IMR-90 (cell line): ENCODE results near the gene BCL11B. TPM values are rescaled to one million over a fixed set of nuclear protein-coding genes. Genes with fewer than 3 reads are reported as not detected.

ENCODE experiments used
- ATAC-seq: fragments of 200-7000 bp; cut with Tn5 transposase; 2 replicates; pipeline ENCODE4 v1.9.1; 2020; ENCODE audit warnings: low read depth, mild to moderate bottlenecking, moderate library complexity
- BruUV-seq: library from RNA; stranded (reverse); fragments of 400-500 nt; replicated peaks from 2 replicates; lab custom pipeline; 2021; lab: Mats Ljungman, UMichigan
- CTCF ChIA-PET: fragments of 300-600 bp; formaldehyde crosslinking; extraction: SDS; loops from one replicate; lab custom pipeline; 2021; ENCODE audit warnings: antibody characterized with exemption; lab: Yijun Ruan, JAX
- POLR2A ChIA-PET: fragments of 300-600 bp; sonication (Branson Sonifier 250); formaldehyde crosslinking; loops from one replicate; lab custom pipeline; 2022; ENCODE audit warnings: antibody characterized with exemption; ENCODE audit not compliant: unreplicated experiment; lab: Charles Lee
- DNase-seq: peaks from one replicate; pipeline ENCODE4 v3.0.0; 2013
- H2AFZ ChIP-seq: replicated peaks from 2 replicates; pipeline ENCODE3; 2013; ENCODE audit warnings: low read length, mild to moderate bottlenecking; ENCODE audit not compliant: poor library complexity
- H2AK5ac ChIP-seq: 2 replicates; pipeline ENCODE4 v1.6.1; 2013; ENCODE audit warnings: low read depth, low read length, inconsistent platforms
- H2AK9ac ChIP-seq: replicated peaks from 2 replicates; pipeline ENCODE3; 2013; ENCODE audit warnings: mild to moderate bottlenecking, low read depth, low read length, moderate library complexity; ENCODE audit not compliant: poor library complexity
- H2BK120ac ChIP-seq: 2 replicates; pipeline ENCODE4 v1.6.1; 2013; ENCODE audit warnings: low read depth, low read length, inconsistent platforms
- H2BK15ac ChIP-seq: 3 replicates; pipeline ENCODE4 v1.6.1; 2013; ENCODE audit warnings: low read depth, low read length, inconsistent platforms
- H2BK20ac ChIP-seq: 2 replicates; pipeline ENCODE4 v1.6.1; 2013; ENCODE audit warnings: low read depth, mild to moderate bottlenecking, inconsistent platforms, low read length, moderate library complexity
- H2BK5ac ChIP-seq: 2 replicates; pipeline ENCODE4 v1.6.1; 2013; ENCODE audit warnings: mild to moderate bottlenecking, low read depth, low read length, inconsistent platforms; ENCODE audit not compliant: poor library complexity, severe bottlenecking
- H3K14ac ChIP-seq: replicated peaks from 2 replicates; pipeline ENCODE4 v1.6.1; 2013; ENCODE audit warnings: low read depth, low read length, inconsistent platforms
- H3K18ac ChIP-seq: 2 replicates; pipeline ENCODE4 v1.6.1; 2013; ENCODE audit warnings: low read depth, low read length, control low read depth
- H3K23ac ChIP-seq: 2 replicates; pipeline ENCODE4 v1.6.1; 2013; ENCODE audit warnings: low read depth, low read length, inconsistent platforms
- H3K27ac ChIP-seq: 2 replicates; pipeline ENCODE4 v1.5.1; 2013; ENCODE audit warnings: mild to moderate bottlenecking, control low read depth, low read length; ENCODE audit not compliant: insufficient read depth
- H3K27me3 ChIP-seq: 2 replicates; pipeline ENCODE4 v1.6.1; 2013; ENCODE audit warnings: low read length; ENCODE audit not compliant: control insufficient read depth, insufficient read depth
- H3K36me3 ChIP-seq: 2 replicates; pipeline ENCODE4 v1.6.1; 2013; ENCODE audit warnings: low read length, mixed read lengths; ENCODE audit not compliant: control insufficient read depth, insufficient read depth
- H3K4ac ChIP-seq: 2 replicates; pipeline ENCODE4 v1.6.1; 2013; ENCODE audit warnings: low read depth, low read length, inconsistent platforms
- H3K4me1 ChIP-seq: 2 replicates; pipeline ENCODE4 v1.6.1; 2013; ENCODE audit warnings: low read length, mixed read lengths; ENCODE audit not compliant: control insufficient read depth, insufficient read depth
- H3K4me2 ChIP-seq: 2 replicates; pipeline ENCODE4 v1.6.1; 2013; ENCODE audit warnings: low read depth, mild to moderate bottlenecking, control low read depth, low read length, moderate library complexity
- H3K4me3 ChIP-seq: 2 replicates; pipeline ENCODE4 v1.5.1; 2013; ENCODE audit warnings: low read depth, mild to moderate bottlenecking, control low read depth, low read length, moderate library complexity; ENCODE audit not compliant: insufficient read depth
- H3K56ac ChIP-seq: 2 replicates; pipeline ENCODE4 v1.6.1; 2013; ENCODE audit warnings: low read length, inconsistent platforms; ENCODE audit not compliant: insufficient read depth; ENCODE audit errors: extremely low read depth
- H3K79me1 ChIP-seq, 2 experiments: 2 replicates each; pipeline ENCODE4 v1.6.1; 2013; ENCODE audit warnings: low read length in 2 of 2, inconsistent platforms in 1 of 2, low read depth in 1 of 2
- H3K9ac ChIP-seq: 2 replicates; pipeline ENCODE4 v1.6.1; 2013; ENCODE audit warnings: low read depth, low read length, control low read depth
- H3K9me1 ChIP-seq: 2 replicates; pipeline ENCODE4 v1.6.1; 2013; ENCODE audit warnings: low read length, inconsistent platforms; ENCODE audit not compliant: insufficient read depth
- H3K9me3 ChIP-seq: 2 replicates; pipeline ENCODE4 v1.6.1; 2013; ENCODE audit warnings: low read length; ENCODE audit not compliant: control insufficient read depth, insufficient read depth
- H4K20me1 ChIP-seq: 2 replicates; pipeline ENCODE4 v1.6.1; 2013; ENCODE audit warnings: low read length, inconsistent platforms; ENCODE audit not compliant: insufficient read depth
- H4K5ac ChIP-seq: 2 replicates; pipeline ENCODE4 v1.6.1; 2013; ENCODE audit warnings: mild to moderate bottlenecking, low read depth, low read length, control low read depth
- H4K8ac ChIP-seq, 2 experiments: 2 replicates each; pipeline ENCODE4 v1.6.1; 2013; ENCODE audit warnings: low read depth in 2 of 2, low read length in 2 of 2, control low read depth in 1 of 2, inconsistent platforms in 1 of 2
- H4K91ac ChIP-seq: 2 replicates; pipeline ENCODE4 v1.6.1; 2013; ENCODE audit warnings: low read depth, low read length, inconsistent platforms; ENCODE audit not compliant: insufficient read depth
- BHLHE40 ChIP-seq: fragments of 150-350 bp; IDR thresholded peaks from 2 replicates; pipeline ENCODE4 v1.6.1; 2016; ENCODE audit warnings: mild to moderate bottlenecking, low read depth, low read length
- CEBPB ChIP-seq: IDR thresholded peaks from 2 replicates; pipeline ENCODE4 v1.6.1; 2012; ENCODE audit warnings: low read depth, low read length, improper control_type of control experiment
- CHD1 ChIP-seq: IDR thresholded peaks from 2 replicates; pipeline ENCODE4 v1.6.1; 2012; ENCODE audit warnings: low read depth, low read length, improper control_type of control experiment
- CTCF ChIP-seq: conservative IDR thresholded peaks from 2 replicates; pipeline ENCODE4 v1.5.1; 2012; ENCODE audit warnings: mild to moderate bottlenecking, low read depth, low read length, improper control_type of control experiment
- ELK1 ChIP-seq: fragments of 150-350 bp; IDR thresholded peaks from 2 replicates; pipeline ENCODE4 v1.6.1; 2016; ENCODE audit warnings: low read depth, mild to moderate bottlenecking, low read length, moderate library complexity, borderline replicate concordance
- FOS ChIP-seq: fragments of 150-350 bp; IDR thresholded peaks from 2 replicates; pipeline ENCODE4 v1.6.1; 2016; ENCODE audit warnings: low read depth, low read length
- MAFK ChIP-seq: IDR thresholded peaks from 2 replicates; pipeline ENCODE4 v1.6.1; 2012; ENCODE audit warnings: low read depth, low read length, improper control_type of control experiment
- MAZ ChIP-seq: IDR thresholded peaks from 2 replicates; pipeline ENCODE4 v1.6.1; 2012; ENCODE audit warnings: low read depth, mild to moderate bottlenecking, low read length, improper control_type of control experiment, moderate library complexity, borderline replicate concordance
- MXI1 ChIP-seq: IDR thresholded peaks from 2 replicates; pipeline ENCODE4 v1.6.1; 2012; ENCODE audit warnings: low read depth, mild to moderate bottlenecking, low read length, moderate library complexity, borderline replicate concordance
- NFE2L2 ChIP-seq: fragments of 150-350 bp; IDR thresholded peaks from 2 replicates; pipeline ENCODE4 v1.6.1; 2016; ENCODE audit warnings: low read depth, mild to moderate bottlenecking, low read length
- POLR2A ChIP-seq: IDR thresholded peaks from 2 replicates; pipeline ENCODE4 v1.6.1; 2012; ENCODE audit warnings: mild to moderate bottlenecking, low read depth, low read length
- RAD21 ChIP-seq: IDR thresholded peaks from 2 replicates; pipeline ENCODE4 v1.6.1; 2012; ENCODE audit warnings: low read length, improper control_type of control experiment
- RCOR1 ChIP-seq: IDR thresholded peaks from 2 replicates; pipeline ENCODE4 v1.6.1; 2012; ENCODE audit warnings: mild to moderate bottlenecking, low read length, improper control_type of control experiment; ENCODE audit not compliant: insufficient replicate concordance
- RFX5 ChIP-seq: IDR thresholded peaks from 2 replicates; pipeline ENCODE4 v1.8.0; 2012; ENCODE audit warnings: low read depth, mild to moderate bottlenecking, low read length, moderate library complexity
- SMC3 ChIP-seq: fragments of 150-350 bp; IDR thresholded peaks from 2 replicates; pipeline ENCODE4 v1.6.1; 2016; ENCODE audit warnings: low read depth, mild to moderate bottlenecking, antibody characterized with exemption, low read length, moderate library complexity
- USF2 ChIP-seq: fragments of 150-350 bp; IDR thresholded peaks from 2 replicates; pipeline ENCODE4 v1.6.1; 2017; ENCODE audit warnings: mild to moderate bottlenecking, antibody characterized with exemption, low read length, low read depth
- WGBS, 2 experiments: methylation state at CpG; one replicate each; pipeline versions ENCODE4 v1.1.5 to v1.1.7; 2013; ENCODE audit warnings: missing lambda C conversion rate in 2 of 2; ENCODE audit not compliant: insufficient read length in 1 of 2; ENCODE audit errors: extremely low coverage in 2 of 2; 5-methylcytosine and 5-hydroxymethylcytosine counted together
- dilution Hi-C: fragments of 300-500 bp; cut with HindIII; formaldehyde crosslinking; loops from one replicate; pipeline ENCODE4 v1.14.3; 2018; ENCODE audit warnings: low sequenced_read_pairs; ENCODE audit not compliant: unreplicated experiment
- in situ Hi-C: fragments of 300-500 bp; cut with MboI; formaldehyde crosslinking; loops from 3 replicates; pipeline ENCODE4 v1.14.3; 2019; ENCODE audit warnings: low sequenced_read_pairs, inconsistent platforms, mixed read lengths
- intact Hi-C: fragments of 100-400 bp; cut with micrococcal nuclease; formaldehyde crosslinking; loops from 2 replicates; pipeline ENCODE4 v1.10.0; 2022
- polyA plus RNA-seq, 3 experiments: library from polyadenylated mRNA; depleted of rRNA; stranded (reverse); fragments of >200 nt; gene quantifications; 2 replicates each; pipeline ENCODE4 v1.2.3, GENCODE V29; 2012; ENCODE audit warnings: low replicate concordance in 1 of 3
- total RNA-seq: library from RNA; depleted of rRNA; stranded (reverse); fragments of >200 nt; gene quantifications from 2 replicates; pipeline ENCODE4 v1.2.3, GENCODE V29; 2012

BCL11B gene
- total and polyA plus RNA-seq, 2 of the 4 experiments (the other 2 are of a cell fraction) = under 0.01 TPM; not detected in 1

GRCh38 chr14:99264691-99265450, 7.1 kb downstream of the BCL11B start:
- no TSS peak for BruUV-seq
- Histone ChIP-seq H4K8ac (no peak overlapping the region), H2BK20ac (no peak overlapping the region), H3K23ac (no peak overlapping the region), H3K14ac (no peak overlapping the region), H2BK15ac (no peak overlapping the region), H3K36me3 (no peaks in the 10 kb centered on the region), H3K9me1 (no peaks in the 10 kb centered on the region), H4K20me1 (no peaks in the 10 kb centered on the region), H3K56ac (no peak overlapping the region), H2AK5ac (no peak overlapping the region), H2BK5ac (no peak overlapping the region), H3K27me3 (peaks cover 28% of the 10 kb centered on the region), H3K9ac (no peak overlapping the region), H2AK9ac (no peak overlapping the region), H4K5ac (no peak overlapping the region), H3K18ac (no peak overlapping the region), H3K4ac (no peak overlapping the region), H3K4me2 (no peak overlapping the region), H3K4me1 (no peaks in the 10 kb centered on the region), H3K9me3 (no peaks in the 10 kb centered on the region), H3K79me1 (no peaks in the 10 kb centered on the region), H2BK120ac (no peak overlapping the region), H3K27ac (no peak overlapping the region), H3K4me3 (no peak overlapping the region), H4K91ac (no peak overlapping the region), H2AFZ (no peak overlapping the region)
- in situ Hi-C loops (no loop called here), dilution Hi-C loops (no loop called here), intact Hi-C loops (no loop called here)
- CTCF ChIA-PET = no interaction called here
- no peak for ATAC-seq
- no peak for DNase-seq
- TF ChIP-seq MAZ (no peak), MXI1 (no peak), BHLHE40 (no peak), RAD21 (no peak), NFE2L2 (no peak), CTCF (no peak), RFX5 (no peak), CEBPB (no peak), CHD1 (no peak), SMC3 (no peak), USF2 (no peak), RCOR1 (no peak), ELK1 (no peak), MAFK (no peak), POLR2A (no peak), FOS (no peak)
- POLR2A ChIA-PET = no interaction called here
- WGBS, 2 experiments = 67% methylated on average over 5 of the region's 17 CpGs; no CpG with 5 or more reads in 1 of the 2 experiments
